ENCODE data around the gene HPN. TPM values are rescaled to one million over a fixed set of nuclear protein-coding genes. Genes with fewer than 3 reads are reported as not detected.

HPN gene
- total and polyA plus RNA-seq, 2 of the 13 experiments (the other 11 are each of a cell fraction or from before 2014, with no cell fraction given): 46.7 to 261 TPM

DNA sequence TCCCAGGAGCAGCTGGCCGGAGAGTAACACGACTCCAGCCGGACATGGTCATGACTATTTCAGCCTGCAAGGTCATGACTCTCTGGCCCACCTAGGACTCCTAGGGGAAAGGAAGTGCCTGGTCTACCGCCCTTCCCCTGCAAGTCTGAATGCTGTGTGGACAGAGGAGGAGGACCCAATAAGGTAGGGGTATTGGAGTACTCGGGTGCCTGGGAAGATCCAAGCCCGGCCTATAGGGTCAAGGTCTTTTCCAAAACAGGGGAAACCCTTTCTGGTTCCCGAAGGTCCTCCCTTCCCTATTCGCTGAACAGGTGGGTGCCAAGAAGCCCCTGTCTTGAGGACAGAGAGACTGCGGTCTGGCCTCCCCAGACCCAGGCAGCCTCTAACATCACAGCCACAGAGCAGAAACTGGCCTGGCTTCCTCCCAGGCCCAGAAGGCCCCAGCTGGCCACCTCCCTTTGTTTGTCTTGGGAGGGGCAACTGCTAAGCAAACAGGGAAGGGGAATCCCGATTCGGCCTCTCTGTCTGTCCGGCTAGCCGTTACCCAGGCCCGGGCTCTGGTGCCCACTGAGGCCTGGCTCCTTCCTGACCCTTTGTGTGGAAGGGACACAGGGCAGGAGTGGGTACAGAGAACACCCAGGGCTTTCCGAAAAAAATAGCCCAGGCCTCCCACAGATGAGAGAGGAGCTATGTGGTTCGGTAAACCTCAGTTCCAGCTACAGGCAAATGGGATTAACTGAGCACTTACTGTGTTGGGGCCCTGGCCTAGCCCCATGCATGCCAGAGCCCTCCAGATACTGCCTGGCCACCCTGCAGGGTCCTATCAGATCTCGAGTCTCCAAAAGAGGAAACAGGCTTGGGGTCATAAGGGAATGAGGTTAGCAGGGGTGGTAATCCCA is 46.6 kb upstream of the HPN start (continued):
- TF ChIP-seq, protein P1, sequence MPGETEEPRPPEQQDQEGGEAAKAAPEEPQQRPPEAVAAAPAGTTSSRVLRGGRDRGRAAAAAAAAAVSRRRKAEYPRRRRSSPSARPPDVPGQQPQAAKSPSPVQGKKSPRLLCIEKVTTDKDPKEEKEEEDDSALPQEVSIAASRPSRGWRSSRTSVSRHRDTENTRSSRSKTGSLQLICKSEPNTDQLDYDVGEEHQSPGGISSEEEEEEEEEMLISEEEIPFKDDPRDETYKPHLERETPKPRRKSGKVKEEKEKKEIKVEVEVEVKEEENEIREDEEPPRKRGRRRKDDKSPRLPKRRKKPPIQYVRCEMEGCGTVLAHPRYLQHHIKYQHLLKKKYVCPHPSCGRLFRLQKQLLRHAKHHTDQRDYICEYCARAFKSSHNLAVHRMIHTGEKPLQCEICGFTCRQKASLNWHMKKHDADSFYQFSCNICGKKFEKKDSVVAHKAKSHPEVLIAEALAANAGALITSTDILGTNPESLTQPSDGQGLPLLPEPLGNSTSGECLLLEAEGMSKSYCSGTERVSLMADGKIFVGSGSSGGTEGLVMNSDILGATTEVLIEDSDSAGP (CRISPR knock-in tag; IDR thresholded peaks at IDR 0.05; ENCODE audit: borderline replicate concordance): peak; percentile 44; the same call in 1 of the 2 replicates
- peak; percentile 55 for TF ChIP-seq GATAD1 (CRISPR knock-in tag; IDR thresholded peaks at IDR 0.05)
- no peak for TF ChIP-seq ZNF30 (CRISPR knock-in tag; IDR thresholded peaks at IDR 0.05)
- no peak for TF ChIP-seq ZNF883 (CRISPR knock-in tag; IDR thresholded peaks at IDR 0.05; ENCODE audit: not compliant biosample characterization)
- no peak for TF ChIP-seq ZFYVE20 (CRISPR knock-in tag; IDR thresholded peaks at IDR 0.05; ENCODE audit: borderline replicate concordance, low read depth)
- TF ChIP-seq ATM (IDR thresholded peaks at IDR 0.05; ENCODE audit: borderline replicate concordance): no peak
- peak; percentile 55; the same call in 1 of the 2 replicates for TF ChIP-seq POGZ (CRISPR knock-in tag; IDR thresholded peaks at IDR 0.05)
- TF ChIP-seq, protein P2, sequence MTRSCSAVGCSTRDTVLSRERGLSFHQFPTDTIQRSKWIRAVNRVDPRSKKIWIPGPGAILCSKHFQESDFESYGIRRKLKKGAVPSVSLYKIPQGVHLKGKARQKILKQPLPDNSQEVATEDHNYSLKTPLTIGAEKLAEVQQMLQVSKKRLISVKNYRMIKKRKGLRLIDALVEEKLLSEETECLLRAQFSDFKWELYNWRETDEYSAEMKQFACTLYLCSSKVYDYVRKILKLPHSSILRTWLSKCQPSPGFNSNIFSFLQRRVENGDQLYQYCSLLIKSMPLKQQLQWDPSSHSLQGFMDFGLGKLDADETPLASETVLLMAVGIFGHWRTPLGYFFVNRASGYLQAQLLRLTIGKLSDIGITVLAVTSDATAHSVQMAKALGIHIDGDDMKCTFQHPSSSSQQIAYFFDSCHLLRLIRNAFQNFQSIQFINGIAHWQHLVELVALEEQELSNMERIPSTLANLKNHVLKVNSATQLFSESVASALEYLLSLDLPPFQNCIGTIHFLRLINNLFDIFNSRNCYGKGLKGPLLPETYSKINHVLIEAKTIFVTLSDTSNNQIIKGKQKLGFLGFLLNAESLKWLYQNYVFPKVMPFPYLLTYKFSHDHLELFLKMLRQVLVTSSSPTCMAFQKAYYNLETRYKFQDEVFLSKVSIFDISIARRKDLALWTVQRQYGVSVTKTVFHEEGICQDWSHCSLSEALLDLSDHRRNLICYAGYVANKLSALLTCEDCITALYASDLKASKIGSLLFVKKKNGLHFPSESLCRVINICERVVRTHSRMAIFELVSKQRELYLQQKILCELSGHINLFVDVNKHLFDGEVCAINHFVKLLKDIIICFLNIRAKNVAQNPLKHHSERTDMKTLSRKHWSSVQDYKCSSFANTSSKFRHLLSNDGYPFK (CRISPR knock-in tag; IDR thresholded peaks at IDR 0.05; ENCODE audit: borderline replicate concordance): no peak
- no peak for TF ChIP-seq MTF1 (CRISPR knock-in tag; IDR thresholded peaks at IDR 0.05)
- 0 out of 2 replicates have a peak, but pooled peaks have one; percentile 38 for TF ChIP-seq ZC3H4 (CRISPR knock-in tag; IDR thresholded peaks at IDR 0.05; ENCODE audit: borderline replicate concordance)
- TF ChIP-seq ZFP62 (CRISPR knock-in tag; IDR thresholded peaks at IDR 0.05): no peak
- no peak for TF ChIP-seq ZNF431 (CRISPR knock-in tag; IDR thresholded peaks at IDR 0.05; ENCODE audit: borderline replicate concordance, low read depth)
- TF ChIP-seq ZNF292 (CRISPR knock-in tag; IDR thresholded peaks at IDR 0.05; ENCODE audit: borderline replicate concordance, low read depth): peak; percentile 63; the same call in 1 of the 2 replicates
- TF ChIP-seq CEBPB (IDR thresholded peaks at IDR 0.05; ENCODE audit: borderline replicate concordance, low read depth, low read length): no peak
- no peak for TF ChIP-seq BORCS8-MEF2B (CRISPR knock-in tag; IDR thresholded peaks at IDR 0.05)
- no peak for TF ChIP-seq ZNF709 (CRISPR knock-in tag; IDR thresholded peaks at IDR 0.05)
- TF ChIP-seq ZNF781 (CRISPR knock-in tag; IDR thresholded peaks at IDR 0.05; ENCODE audit: borderline replicate concordance, not compliant biosample characterization): no peak
- peak; percentile 59; the same call in 1 of the 2 replicates for TF ChIP-seq NFKB2 (CRISPR knock-in tag; IDR thresholded peaks at IDR 0.05; ENCODE audit: borderline replicate concordance)
- peak; percentile 100 for TF ChIP-seq SP5 (CRISPR knock-in tag; IDR thresholded peaks at IDR 0.05; ENCODE audit: borderline replicate concordance, low read depth)
- TF ChIP-seq CENPT (CRISPR knock-in tag; IDR thresholded peaks at IDR 0.05; ENCODE audit: low read depth): no peak
- TF ChIP-seq, protein P3, sequence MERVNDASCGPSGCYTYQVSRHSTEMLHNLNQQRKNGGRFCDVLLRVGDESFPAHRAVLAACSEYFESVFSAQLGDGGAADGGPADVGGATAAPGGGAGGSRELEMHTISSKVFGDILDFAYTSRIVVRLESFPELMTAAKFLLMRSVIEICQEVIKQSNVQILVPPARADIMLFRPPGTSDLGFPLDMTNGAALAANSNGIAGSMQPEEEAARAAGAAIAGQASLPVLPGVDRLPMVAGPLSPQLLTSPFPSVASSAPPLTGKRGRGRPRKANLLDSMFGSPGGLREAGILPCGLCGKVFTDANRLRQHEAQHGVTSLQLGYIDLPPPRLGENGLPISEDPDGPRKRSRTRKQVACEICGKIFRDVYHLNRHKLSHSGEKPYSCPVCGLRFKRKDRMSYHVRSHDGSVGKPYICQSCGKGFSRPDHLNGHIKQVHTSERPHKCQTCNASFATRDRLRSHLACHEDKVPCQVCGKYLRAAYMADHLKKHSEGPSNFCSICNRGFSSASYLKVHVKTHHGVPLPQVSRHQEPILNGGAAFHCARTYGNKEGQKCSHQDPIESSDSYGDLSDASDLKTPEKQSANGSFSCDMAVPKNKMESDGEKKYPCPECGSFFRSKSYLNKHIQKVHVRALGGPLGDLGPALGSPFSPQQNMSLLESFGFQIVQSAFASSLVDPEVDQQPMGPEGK (CRISPR knock-in tag; IDR thresholded peaks at IDR 0.05): peak; percentile 94
- no peak for TF ChIP-seq SIN3B (IDR thresholded peaks at IDR 0.05; ENCODE audit: low read length)
